Activated CD4-positive, CD25-positive, alpha-beta regulatory T cell treated with anti-CD3 and anti-CD28 coated beads, Interleukin-2, amount 50 U/mL, for 72 hours (primary cell): ENCODE measurements around the gene DNAJC3.
"Not testable (repeated sequence)": the region's sequence is repeated elsewhere in the genome, so short reads cannot be mapped to it uniquely, and the experiment has no call there.

Experiments used
- DNase-seq: peaks from one replicate; pipeline ENCODE4 v3.0.0; 2021

DNAJC3 gene

GRCh38 chr13:95676105-95676761 lies 706 bp upstream of the DNAJC3 start:
- no peak for DNase-seq

GRCh38 chr13:95677564-95678266 lies 776 bp downstream of the DNAJC3 start:
- DNase-seq = no peak

DNA sequence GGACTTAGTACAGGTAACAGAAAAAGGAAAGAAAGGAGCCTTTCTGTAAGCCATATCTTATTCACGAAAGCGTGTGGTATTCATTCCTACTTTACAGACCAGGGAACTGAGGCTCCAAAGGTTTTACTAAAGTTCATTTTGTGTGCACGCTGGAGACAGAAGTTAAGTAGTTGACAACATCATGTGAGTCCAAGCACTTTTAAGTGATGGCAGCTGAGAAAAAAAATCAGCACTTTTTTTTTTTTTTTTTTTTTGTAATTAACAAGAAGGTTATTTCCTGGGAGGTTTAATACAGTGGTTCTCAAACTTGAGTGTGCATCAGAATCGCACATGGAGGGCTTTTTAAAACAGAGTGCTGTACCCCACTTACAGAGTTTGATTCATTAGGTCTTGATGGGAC lies 2.0 kb downstream of the DNAJC3 start:
- DNase-seq = no peak

GRCh38 chr13:95679722-95680121 lies 2.8 kb downstream of the DNAJC3 start:
- DNase-seq = no peak

DNA sequence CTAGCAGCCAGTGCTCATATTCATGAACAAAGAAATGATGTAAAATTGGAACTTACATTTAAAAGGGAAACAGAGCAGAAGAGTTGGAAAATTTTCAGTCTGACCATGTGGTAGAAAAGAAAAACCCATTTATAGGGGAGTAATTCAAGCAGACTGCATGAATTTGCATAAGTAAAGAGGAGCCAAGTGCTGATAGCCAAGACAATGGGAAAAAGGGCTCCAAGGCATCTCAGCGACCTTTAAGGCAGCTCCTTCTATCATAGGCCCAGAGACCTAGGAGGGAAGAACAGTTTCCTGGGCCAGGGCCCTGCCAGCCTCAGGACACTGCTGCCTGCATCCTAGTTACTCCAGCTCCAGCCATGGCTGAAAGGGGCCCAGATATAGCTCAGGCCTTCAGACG lies 7.5 kb downstream of the DNAJC3 start:
- no peak for DNase-seq

GRCh38 chr13:95684960-95685359 lies 8.0 kb downstream of the DNAJC3 start:
- not testable (repeated sequence) for DNase-seq

DNA sequence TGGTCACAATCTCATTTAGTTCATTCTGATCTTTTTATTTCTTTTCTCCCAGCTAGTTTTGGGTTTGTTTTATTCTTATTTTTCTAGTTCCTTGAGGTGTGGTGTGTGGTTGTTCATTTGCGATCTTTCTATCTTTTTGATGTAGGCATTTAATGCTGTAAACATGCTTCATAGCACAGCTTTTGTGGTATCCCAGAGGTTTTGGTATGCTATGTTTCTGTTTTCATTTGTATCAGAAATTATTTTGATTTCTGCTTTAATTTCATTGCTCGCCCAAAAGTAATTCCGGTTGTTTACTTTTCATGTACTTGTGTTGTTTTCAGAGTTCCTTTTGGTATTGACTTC lies 12.6 kb downstream of the DNAJC3 start:
- DNase-seq = no peak

DNA sequence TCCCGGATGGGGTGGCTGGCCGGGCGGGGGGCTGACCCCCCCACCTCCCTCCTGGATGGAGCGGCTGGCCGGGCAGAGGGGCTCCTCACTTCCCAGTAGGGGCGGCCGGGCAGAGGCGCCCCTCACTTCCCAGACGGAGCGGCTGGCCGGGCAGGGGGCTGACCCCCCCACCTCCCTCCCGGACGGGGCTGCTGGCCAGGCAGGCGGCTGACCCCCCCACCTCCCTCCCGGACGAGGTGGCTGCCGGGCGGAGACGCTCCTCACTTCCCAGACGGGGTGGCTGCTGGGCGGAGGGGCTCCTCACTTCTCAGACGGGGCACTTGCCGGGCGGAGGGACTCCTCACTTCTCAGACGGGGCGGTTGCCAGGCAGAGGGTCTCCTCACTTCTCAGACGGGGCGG lies 14.0 kb downstream of the DNAJC3 start:
- DNase-seq = not testable (repeated sequence)

- DNase-seq = no peak
These were observed 20.2 kb downstream of the DNAJC3 start for GRCh38 chr13:95697052-95697680.

DNA sequence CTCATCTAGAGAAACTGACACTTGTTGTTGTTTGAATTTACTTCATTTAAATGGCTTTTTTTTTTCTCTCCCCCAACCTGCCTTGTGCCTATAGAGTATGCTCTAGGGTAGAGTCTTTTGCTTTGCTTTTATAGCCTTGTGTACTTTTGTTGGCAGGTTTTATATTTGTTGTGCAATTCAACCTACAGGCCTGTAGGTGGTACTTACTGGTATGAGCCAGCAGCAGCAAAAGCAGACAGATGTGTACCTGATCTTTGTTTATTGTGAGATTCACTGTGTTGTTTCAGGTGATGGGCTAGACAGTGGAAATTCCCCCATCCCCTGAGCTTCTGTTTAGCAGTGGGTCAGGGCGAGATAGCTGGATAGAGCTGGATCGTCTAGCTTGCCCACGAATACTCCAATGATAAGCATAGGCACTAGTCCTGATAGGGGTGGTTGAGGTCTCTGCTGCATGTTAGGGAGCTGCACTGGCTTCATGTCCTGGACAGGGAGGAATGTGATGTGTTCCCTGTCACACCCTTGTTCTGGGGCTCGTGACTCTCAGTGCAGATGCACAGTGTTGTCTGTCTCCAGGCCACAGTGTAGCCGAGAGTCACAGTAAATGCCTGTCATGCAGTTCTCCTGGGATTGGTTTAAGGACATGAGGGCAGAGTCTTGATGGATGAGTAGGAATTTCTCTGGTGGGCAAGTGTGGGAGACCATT lies 21.3 kb downstream of the DNAJC3 start:
- DNase-seq = no peak

DNA sequence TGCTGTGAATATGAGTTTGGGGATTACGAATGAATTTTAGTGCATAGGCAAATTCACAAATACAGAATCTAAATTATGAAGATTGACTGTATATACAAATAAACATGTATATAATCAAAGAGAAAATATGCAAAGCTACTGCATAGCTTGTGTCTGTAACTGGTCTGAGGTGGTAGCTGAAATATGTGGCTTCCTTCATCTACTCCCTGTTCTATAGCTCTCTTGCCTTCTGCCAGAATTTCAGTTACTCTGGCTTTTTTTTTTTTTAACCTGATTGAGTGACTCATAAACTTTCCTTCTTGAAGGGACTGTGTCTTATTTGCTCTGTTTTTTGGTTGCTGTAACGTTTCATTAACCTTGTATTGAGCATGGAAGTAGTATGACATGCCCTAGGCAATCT lies 26.6 kb downstream of the DNAJC3 start:
- DNase-seq = no peak

- DNase-seq = no peak
These were observed 27.6 kb downstream of the DNAJC3 start for GRCh38 chr13:95704510-95704909.

DNA sequence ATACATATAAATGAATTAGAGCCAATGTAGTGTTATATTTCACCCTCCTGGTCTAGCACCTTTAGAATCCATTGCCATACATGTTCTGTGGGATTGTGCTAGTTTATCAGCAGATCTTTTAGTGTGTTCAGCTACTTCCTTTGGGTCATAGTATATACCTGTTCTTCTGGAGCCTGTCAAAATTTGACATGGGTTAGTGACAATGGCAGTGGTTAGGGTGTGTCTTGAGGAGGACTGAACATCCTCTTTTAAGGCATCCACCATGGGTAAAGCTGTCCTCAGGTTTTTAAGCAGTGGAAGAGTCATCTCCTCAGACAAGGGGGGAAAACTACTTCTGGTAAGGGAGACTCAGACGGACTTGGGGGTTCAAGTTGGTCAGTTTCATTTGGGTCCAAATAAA lies 29.4 kb downstream of the DNAJC3 start:
- DNase-seq = no peak

GRCh38 chr13:95707035-95707434 lies 30.1 kb downstream of the DNAJC3 start:
- no peak for DNase-seq

GRCh38 chr13:95707442-95708390 lies 30.8 kb downstream of the DNAJC3 start:
- no peak for DNase-seq

- no peak for DNase-seq
These were observed 31.4 kb downstream of the DNAJC3 start for GRCh38 chr13:95708391-95708774.

GRCh38 chr13:95708811-95709500 lies 32.0 kb downstream of the DNAJC3 start:
- no peak for DNase-seq

DNA sequence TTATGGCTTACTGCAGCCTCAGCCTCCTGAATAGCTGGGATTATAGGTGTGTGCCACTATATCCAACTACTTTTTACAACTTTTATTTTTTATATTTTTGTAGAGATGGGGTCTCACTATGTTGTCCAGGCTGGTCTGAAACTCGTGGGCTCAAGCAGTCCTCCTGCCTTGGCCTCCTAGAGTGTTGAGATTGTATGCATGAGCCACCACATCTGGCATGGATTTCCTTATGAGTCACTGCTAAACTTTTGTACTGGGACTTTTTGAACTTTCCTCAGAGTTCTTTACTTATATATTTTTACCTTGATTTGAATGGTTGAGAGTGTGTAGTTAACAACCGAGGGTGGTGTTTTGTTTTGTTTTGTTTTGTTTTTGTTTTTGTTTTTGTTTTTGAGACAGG lies 33.4 kb downstream of the DNAJC3 start:
- no peak for DNase-seq

- not testable (repeated sequence) for DNase-seq
These were observed 35.9 kb downstream of the DNAJC3 start for GRCh38 chr13:95712846-95713245.

- no peak for DNase-seq
These were observed 36.7 kb downstream of the DNAJC3 start for GRCh38 chr13:95713651-95714050.

GRCh38 chr13:95714142-95714832 lies 37.3 kb downstream of the DNAJC3 start:
- DNase-seq = no peak
